Glutamatergic neuron (in vitro differentiated cells): Measurements from ENCODE around the gene NHLRC3. TPM values are rescaled to one million over a fixed set of nuclear protein-coding genes. Genes with fewer than 3 reads are reported as not detected.
A peak's percentile ranks its signal among the peaks of the same experiment; 100 is the strongest.

Source experiments
- DNase-seq: peaks from one replicate; pipeline ENCODE4 v3.0.0; 2022
- H3K27ac Mint-ChIP-seq: one replicate; pipeline ENCODE4 v1.8.0; 2020; ENCODE audit warnings: mild to moderate bottlenecking, mixed read lengths, inconsistent platforms; ENCODE audit not compliant: unreplicated experiment
- H3K27me3 Mint-ChIP-seq: one replicate; pipeline ENCODE4 v1.8.0; 2020; ENCODE audit warnings: mild to moderate bottlenecking, moderate library complexity, mixed read lengths, inconsistent platforms; ENCODE audit not compliant: unreplicated experiment
- H3K36me3 Mint-ChIP-seq: one replicate; pipeline ENCODE4 v1.8.0; 2020; ENCODE audit warnings: mild to moderate bottlenecking, mixed read lengths, inconsistent platforms; ENCODE audit not compliant: unreplicated experiment
- H3K4me1 Mint-ChIP-seq: one replicate; pipeline ENCODE4 v1.8.0; 2020; ENCODE audit warnings: mild to moderate bottlenecking, low read depth, mixed read lengths, inconsistent platforms; ENCODE audit not compliant: unreplicated experiment
- H3K4me3 Mint-ChIP-seq: one replicate; pipeline ENCODE4 v1.8.0; 2020; ENCODE audit warnings: mild to moderate bottlenecking, mixed read lengths, inconsistent platforms; ENCODE audit not compliant: unreplicated experiment
- H3K9me3 Mint-ChIP-seq: one replicate; pipeline ENCODE4 v1.8.0; 2020; ENCODE audit warnings: mild to moderate bottlenecking, moderate library complexity, mixed read lengths, inconsistent platforms; ENCODE audit not compliant: unreplicated experiment
- total RNA-seq: library from RNA; stranded (reverse); fragmentation: NEBNext Ultra II Directional; extraction: Animal tissue kit (Norgen Biotek cat#: 25700); gene quantifications from one replicate; pipeline ENCODE4 v1.2.1, GENCODE V29; 2021; ENCODE audit not compliant: unreplicated experiment
- TF ChIP-seq, protein P1 (sequence below): fragments of 200-600 bp; sonication (generic); IDR thresholded peaks from one replicate; pipeline ENCODE4 v1.5.0; 2021; ENCODE audit not compliant: partially characterized antibody, unreplicated experiment

NHLRC3 gene
- total RNA-seq, 1 donor from 2014 or later, result 16.2 TPM

DNA sequence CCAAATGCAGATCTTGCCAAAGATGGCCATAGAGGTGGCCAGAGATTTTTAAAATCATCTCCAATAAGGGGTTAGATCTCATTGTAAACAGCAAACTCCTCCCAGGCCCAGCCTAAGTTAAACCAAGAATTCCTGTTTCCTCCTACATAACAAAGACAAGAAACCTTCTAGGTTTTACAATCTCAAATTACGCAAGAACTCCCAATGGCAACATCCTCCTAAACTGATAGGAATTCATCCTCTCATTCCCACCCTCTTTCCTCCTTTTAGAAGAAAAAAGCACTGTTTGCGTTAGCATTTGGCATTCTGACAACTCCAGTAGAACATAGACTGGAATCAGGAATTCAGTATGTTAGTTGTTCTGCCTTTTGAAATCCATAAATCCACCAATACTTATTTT, 14.9 kb upstream of the NHLRC3 start:
- Mint-ChIP-seq H3K9me3 (no peaks in the 10 kb centered on the region), H3K4me3 (no peak overlapping the region), H3K4me1 (no peaks in the 10 kb centered on the region), H3K27me3 (no peaks in the 10 kb centered on the region), H3K36me3 (no peaks in the 10 kb centered on the region), H3K27ac (no peak overlapping the region)
- no peak for DNase-seq
- TF ChIP-seq, protein P1, sequence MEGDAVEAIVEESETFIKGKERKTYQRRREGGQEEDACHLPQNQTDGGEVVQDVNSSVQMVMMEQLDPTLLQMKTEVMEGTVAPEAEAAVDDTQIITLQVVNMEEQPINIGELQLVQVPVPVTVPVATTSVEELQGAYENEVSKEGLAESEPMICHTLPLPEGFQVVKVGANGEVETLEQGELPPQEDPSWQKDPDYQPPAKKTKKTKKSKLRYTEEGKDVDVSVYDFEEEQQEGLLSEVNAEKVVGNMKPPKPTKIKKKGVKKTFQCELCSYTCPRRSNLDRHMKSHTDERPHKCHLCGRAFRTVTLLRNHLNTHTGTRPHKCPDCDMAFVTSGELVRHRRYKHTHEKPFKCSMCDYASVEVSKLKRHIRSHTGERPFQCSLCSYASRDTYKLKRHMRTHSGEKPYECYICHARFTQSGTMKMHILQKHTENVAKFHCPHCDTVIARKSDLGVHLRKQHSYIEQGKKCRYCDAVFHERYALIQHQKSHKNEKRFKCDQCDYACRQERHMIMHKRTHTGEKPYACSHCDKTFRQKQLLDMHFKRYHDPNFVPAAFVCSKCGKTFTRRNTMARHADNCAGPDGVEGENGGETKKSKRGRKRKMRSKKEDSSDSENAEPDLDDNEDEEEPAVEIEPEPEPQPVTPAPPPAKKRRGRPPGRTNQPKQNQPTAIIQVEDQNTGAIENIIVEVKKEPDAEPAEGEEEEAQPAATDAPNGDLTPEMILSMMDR, result no peak

DNA sequence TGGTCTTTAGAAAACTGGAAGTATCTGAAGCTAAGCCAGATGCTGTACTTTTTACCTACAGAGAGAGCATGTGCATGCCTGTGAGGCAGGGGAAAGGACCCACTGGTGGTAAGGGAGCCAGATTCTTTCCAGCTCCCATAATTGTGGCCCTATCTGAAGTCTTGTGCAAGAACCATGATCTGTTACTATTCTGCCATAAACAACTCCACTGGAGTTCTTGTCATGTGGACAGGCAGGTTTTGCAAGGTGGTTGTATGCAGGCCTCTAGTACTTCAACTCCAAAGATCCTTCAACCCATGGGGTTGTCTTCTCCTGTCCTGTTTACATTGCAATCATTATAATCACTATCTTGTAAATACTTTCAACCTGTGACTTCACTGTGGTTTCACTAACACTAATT, 14.5 kb upstream of the NHLRC3 start:
- TF ChIP-seq, protein P1, result no peak
- Mint-ChIP-seq H3K4me1 (no peaks in the 10 kb centered on the region), H3K36me3 (no peaks in the 10 kb centered on the region), H3K27me3 (no peaks in the 10 kb centered on the region), H3K27ac (no peak overlapping the region), H3K4me3 (no peak overlapping the region), H3K9me3 (no peaks in the 10 kb centered on the region)
- no peak for DNase-seq

DNA sequence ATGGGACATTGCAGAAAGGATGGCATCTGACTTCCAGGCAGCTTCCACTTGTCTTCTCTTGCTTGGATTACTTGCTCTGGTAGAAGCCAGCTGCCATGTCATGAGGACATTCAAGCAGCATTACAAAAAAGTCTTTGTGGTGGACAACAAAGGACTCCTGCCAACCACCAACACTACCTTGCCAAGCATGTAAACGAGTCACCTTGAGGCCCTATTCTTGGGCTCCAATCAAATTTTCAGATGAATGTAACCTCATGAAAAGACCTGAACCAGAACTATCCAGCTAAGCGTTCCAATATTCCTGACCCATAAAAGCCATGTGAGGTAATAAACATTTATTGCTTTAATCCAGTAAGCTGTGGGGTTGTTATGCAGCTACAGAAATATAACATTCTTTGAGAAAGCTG, 12.8 kb upstream of the NHLRC3 start:
- no peaks in the 10 kb centered on the region for H3K27me3 Mint-ChIP-seq
- no peak for DNase-seq
- no peaks in the 10 kb centered on the region for H3K4me1 Mint-ChIP-seq
- H3K9me3 Mint-ChIP-seq, result no peaks in the 10 kb centered on the region
- H3K27ac Mint-ChIP-seq, result no peak overlapping the region
- no peaks in the 10 kb centered on the region for H3K36me3 Mint-ChIP-seq
- TF ChIP-seq, protein P1, result no peak
- no peak overlapping the region for H3K4me3 Mint-ChIP-seq

DNA sequence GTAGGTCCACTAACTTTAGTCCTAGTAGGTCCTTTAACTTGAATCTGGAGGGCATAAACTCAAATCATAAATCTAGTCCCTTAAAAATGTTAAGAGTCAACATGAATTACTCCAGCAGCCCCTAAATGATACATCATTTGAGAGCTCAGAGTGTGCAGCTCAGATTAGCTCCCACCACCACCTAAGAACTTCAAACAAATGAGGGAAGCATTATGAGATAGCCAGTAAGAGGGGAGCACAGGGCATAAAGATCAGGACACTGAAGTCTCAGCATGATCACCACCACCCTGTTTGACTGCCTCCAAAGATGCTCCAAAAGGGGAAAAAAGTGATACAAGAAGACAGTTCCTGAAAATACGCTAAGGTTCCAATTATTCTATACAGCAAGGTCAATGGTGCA, 6.1 kb upstream of the NHLRC3 start:
- Mint-ChIP-seq H3K27ac (no peak overlapping the region), H3K27me3 (peaks cover 1% of the 10 kb centered on the region), H3K4me3 (no peak overlapping the region), H3K36me3 (no peaks in the 10 kb centered on the region), H3K4me1 (peaks cover 19% of the 10 kb centered on the region), H3K9me3 (peaks cover 10% of the 10 kb centered on the region)
- DNase-seq, result no peak
- TF ChIP-seq, protein P1, result no peak

DNA sequence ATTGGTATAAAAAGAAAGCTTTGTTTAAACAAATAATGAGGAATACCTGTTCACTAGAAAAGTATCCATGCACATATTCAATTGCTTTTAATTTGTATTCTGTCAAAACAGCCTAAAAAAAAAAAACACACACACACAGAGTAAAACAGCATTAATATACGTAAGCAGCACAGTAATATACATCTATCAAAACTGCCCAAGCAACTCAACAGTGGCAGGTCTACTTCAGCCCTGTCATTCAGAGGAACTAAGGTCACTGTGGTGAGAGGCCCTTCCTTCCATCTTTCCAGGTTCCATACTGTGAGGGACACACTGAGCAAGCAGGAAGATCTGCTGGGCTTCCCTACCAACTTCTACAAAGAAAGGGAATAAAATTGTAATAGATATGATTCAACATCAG, 4.2 kb upstream of the NHLRC3 start:
- TF ChIP-seq, protein P1, result no peak
- Mint-ChIP-seq H3K27ac (no peak overlapping the region), H3K4me3 (peak overlapping the region; percentile 59), H3K9me3 (peaks cover 11% of the 10 kb centered on the region), H3K4me1 (peaks cover 19% of the 10 kb centered on the region), H3K27me3 (peaks cover 2% of the 10 kb centered on the region), H3K36me3 (no peaks in the 10 kb centered on the region)
- no peak for DNase-seq
